HepG2 (cell line): ENCODE measurements around the gene DBN1.

Source experiments
- CHD2 ChIP-seq: IDR thresholded peaks from 2 replicates; pipeline ENCODE4 v1.6.1; 2011; ENCODE audit warnings: low read depth, low read length, improper control_type of control experiment
- CTCF ChIP-seq: sonication (generic); formaldehyde crosslinking; IDR thresholded peaks from 2 replicates; pipeline ENCODE4 v1.5.0; 2020; ENCODE audit warnings: mild to moderate bottlenecking, missing genetic modification reagents, moderate library complexity
- POLR2A ChIP-seq, 2 experiments: IDR thresholded peaks; 2 replicates each; pipeline ENCODE4 v1.6.1; 2011; ENCODE audit warnings: low read depth in 2 of 2, low read length in 2 of 2, mild to moderate bottlenecking in 1 of 2, moderate library complexity in 1 of 2; ENCODE audit not compliant: insufficient read depth in 1 of 2
- SP5 ChIP-seq: IDR thresholded peaks from 2 replicates; pipeline ENCODE4 v1.6.1; 2016; ENCODE audit warnings: low read depth, borderline replicate concordance
- ZNF292 ChIP-seq: sonication (generic); formaldehyde crosslinking; IDR thresholded peaks from 2 replicates; pipeline ENCODE4 v1.8.1; 2022; ENCODE audit warnings: mild to moderate bottlenecking, low read depth, missing genetic modification reagents, borderline replicate concordance
- ZNF33A ChIP-seq: sonication (generic); formaldehyde crosslinking; IDR thresholded peaks from 2 replicates; pipeline ENCODE4 v1.5.1; 2020; ENCODE audit warnings: missing genetic modification reagents, mild to moderate bottlenecking, moderate library complexity, borderline replicate concordance
- ZNF431 ChIP-seq: sonication (generic); formaldehyde crosslinking; IDR thresholded peaks from 2 replicates; pipeline ENCODE4 v1.9.0; 2022; ENCODE audit warnings: missing genetic modification reagents, low read depth, mild to moderate bottlenecking, borderline replicate concordance

GRCh38 chr5:177468329-177468684 is 5.1 kb downstream of the DBN1 start:
- no peak for TF ChIP-seq CTCF
- no peak for TF ChIP-seq ZNF292 (CRISPR knock-in tag)
- no peak for TF ChIP-seq ZNF431 (CRISPR knock-in tag)
- TF ChIP-seq ZNF33A (CRISPR knock-in tag): no peak
- TF ChIP-seq CHD2: no peak
- TF ChIP-seq POLR2A (IDR thresholded peaks at IDR 0.05; ENCODE audit: insufficient read depth in 1 of 2, low read depth in 2 of 2, low read length in 2 of 2): no peak
- no peak for TF ChIP-seq SP5
